Activated CD4-positive, alpha-beta T cell treated with anti-CD3 and anti-CD28 coated beads, Interleukin-2, Interleukin-4, amounts not matched to agents 100 ng/mL and 50 ng/mL, durations not matched to agents 16 hours and 8 hours (primary cell): ENCODE measurements around the gene OR2D2.
"Not testable (repeated sequence)": the region's sequence is repeated elsewhere in the genome, so short reads cannot be mapped to it uniquely, and the experiment has no call there.

Experiments
- DNase-seq: peaks from one replicate; pipeline ENCODE4 v3.0.0-alpha.2; 2020; ENCODE audit warnings: low spot score

Gene OR2D2, protein sequence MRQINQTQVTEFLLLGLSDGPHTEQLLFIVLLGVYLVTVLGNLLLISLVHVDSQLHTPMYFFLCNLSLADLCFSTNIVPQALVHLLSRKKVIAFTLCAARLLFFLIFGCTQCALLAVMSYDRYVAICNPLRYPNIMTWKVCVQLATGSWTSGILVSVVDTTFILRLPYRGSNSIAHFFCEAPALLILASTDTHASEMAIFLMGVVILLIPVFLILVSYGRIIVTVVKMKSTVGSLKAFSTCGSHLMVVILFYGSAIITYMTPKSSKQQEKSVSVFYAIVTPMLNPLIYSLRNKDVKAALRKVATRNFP

GRCh38 chr11:6892400-6892799, at the start of gene OR2D2:
Gene OR2D2, minus strand, starts transcription at chr11:6892500. Its CDS starts 0 bp downstream, at chr11:6892500.
- DNase-seq: no peak

DNA sequence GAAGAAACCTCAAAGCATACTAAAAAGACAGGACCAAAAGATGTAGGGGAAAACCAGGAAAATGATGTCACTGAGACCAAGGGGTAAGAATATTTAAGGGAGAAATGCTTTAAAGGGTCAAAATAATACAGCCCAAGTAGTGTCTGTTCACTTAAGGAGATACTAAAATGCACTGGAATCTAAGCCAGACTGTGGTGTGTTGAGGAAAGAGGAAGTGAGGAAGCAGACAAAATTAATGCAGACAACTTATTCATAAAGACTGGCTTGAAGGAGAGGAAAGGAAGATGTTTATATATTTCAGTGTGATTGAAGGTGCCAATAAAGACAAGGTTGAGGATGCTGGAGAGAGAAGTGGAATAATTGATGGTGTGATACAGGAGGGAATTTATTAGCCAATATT, 49.7 kb upstream of the OR2D2 start:
- DNase-seq: no peak

DNA sequence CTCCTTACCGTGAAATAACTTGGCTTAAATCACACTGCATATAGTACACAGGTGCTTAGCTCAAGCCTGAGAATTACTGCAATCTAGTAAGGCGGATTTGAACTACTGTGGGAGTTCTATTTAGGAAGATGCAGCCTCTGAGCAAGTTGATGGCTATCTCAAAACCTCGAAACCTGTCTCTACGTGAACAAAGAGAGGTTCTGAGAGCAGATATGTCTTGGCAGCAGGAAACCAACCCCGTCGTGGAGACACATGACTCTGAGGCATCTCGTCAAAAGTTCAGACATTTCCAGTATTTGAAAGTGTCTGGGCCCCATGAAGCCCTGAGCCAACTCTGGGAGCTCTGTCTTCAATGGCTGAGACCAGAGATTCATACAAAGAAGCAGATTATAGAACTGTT, 39.8 kb upstream of the OR2D2 start:
- peak; percentile 2 for DNase-seq

DNA sequence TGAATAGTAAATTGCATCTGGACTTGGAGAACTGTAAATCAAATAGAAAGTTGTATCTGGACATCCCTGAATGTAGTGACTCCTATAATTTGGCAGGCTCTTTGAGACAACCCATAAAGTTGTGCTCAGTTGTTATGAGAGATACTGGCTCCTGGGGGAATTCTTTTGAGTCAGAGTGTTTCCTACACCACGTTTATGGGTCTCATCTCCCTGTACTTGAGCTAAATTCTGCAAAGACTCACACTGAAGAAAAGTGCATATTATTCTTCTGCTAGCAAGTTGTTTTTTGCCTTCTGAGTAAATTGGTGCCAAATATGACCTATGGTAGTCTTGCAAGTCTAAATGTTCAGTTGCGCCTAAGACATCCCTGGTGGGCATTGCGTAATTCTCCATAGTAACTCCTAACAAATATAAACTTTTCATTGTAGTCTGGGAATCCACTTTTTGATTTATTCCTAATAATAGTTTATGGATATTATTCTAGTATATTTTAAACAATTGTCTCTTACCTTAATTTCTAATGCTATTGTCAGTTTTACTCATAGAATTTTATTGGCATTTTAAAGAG, 38.9 kb upstream of the OR2D2 start:
- DNase-seq: no peak

DNA sequence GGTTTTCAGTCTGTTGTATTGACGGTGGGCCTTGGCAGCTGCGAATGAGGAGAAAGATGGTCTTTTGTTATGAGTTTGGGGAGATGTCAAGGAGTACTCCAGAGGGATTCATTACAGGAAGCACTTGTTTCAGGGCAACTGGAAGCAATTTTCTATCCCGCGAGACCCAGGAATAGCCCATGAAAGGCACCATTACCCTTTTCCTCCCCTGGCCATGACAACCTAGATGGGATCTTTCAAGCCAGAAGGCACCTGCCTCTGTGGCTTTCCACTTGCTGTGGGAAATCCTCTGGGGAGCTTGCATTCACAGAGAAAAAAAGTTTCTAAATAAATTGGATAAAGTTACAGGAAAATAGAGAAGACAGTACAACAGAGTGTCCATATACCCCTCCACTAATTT, 36.6 kb upstream of the OR2D2 start:
- DNase-seq: no peak

GRCh38 chr11:6927030-6927617, 34.8 kb upstream of the OR2D2 start:
- no peak for DNase-seq

DNA sequence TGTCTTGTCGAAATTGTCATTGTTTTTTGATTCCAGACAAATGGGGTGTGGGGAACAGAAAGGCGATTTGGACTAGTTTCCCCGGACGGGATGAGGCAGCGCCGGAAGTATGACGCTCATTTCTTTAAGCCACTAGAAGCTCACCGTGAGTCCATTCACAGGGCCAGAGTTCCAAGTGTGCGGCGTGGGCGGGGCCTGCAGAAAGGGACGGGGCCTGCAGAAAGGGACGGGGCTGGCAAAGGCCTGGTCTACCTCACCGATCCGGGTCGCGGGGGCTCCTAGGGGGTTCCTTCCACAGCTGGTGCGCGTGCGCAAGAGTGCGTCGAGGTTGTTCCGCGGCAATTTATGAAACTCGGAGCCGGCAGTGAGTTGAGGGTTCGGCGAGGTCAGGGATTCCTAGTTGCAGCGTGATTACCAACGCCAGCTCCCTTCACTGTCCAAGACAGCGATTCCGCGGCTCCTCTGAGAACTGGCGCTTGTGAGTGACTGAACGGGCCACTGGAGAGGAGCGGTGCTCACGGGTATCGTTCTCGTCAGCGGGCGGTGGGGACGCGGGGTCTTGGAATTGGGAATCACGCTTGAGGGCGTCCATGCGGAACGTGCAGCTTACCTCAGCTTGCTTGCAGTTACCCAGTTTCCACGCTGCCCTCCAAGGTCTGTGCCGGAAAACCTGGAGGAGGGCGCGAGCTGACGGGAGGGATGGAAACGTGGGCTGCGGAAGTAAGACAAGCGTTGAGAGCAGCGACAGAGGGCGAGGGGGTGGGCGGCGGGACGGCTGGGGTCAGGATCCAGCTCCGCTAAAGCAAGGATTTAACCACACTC, 34.1 kb upstream of the OR2D2 start, which contains the start of gene ZNF215:
TSS of gene ZNF215 (plus strand) at position 219 of the 822 bp plus-strand sequence. CDS start 5,847 bp downstream, outside the sequence.
- peak; percentile 52 for DNase-seq

GRCh38 chr11:6925636-6926207, 33.4 kb upstream of the OR2D2 start:
- DNase-seq: no peak

- DNase-seq: no peak
These were observed 32.8 kb upstream of the OR2D2 start for GRCh38 chr11:6925007-6925577.

GRCh38 chr11:6920702-6921101, 28.4 kb upstream of the OR2D2 start, which contains the start of gene OR2D3:
Gene OR2D3, plus strand, starts transcription at chr11:6921002. Its CDS starts 0 bp downstream, at chr11:6921002.
- no peak for DNase-seq

DNA sequence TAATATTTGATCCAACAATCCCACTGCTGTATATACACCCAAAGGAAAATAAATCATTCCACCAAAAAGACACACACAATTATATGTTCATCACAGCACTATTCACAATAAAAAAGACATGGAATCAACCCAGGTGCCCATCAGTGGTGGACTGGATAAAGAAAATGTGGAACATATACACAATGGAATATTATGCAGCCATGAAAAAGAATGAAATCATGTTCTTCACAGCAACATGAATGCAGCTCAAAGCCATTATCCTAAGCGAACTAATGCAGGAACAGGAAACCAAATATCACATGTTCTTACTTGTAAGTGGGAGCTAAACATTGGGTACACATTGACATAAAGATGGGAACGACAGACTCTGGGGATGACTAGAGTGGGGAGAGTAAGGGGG, 27.4 kb upstream of the OR2D2 start:
- no peak for DNase-seq

GRCh38 chr11:6911948-6912347, 19.6 kb upstream of the OR2D2 start:
- DNase-seq: no peak

- DNase-seq: no peak
These were observed 19.1 kb upstream of the OR2D2 start for GRCh38 chr11:6911378-6911777.

DNA sequence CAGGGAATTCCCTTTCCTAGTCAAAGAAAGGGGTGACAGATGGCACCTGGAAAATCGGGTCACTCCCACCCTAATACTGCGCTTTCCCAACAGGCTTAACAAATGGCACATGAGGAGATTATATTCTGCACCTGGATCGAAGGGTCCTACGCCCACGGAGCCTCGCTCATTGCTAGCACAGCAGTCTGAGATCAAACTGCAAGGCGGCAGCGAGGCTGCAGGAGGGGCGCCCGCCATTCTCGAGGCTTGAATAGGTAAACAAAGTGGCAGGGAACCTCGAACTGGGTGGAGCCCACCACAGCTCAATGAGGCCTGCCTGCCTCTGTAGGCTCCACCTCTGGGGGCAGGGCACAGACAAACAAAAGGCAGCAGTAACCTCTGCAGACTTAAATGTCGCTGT, 12.5 kb upstream of the OR2D2 start:
- not testable (repeated sequence) for DNase-seq

- DNase-seq: no peak
These were observed 8.2 kb upstream of the OR2D2 start for GRCh38 chr11:6900327-6900999.

DNA sequence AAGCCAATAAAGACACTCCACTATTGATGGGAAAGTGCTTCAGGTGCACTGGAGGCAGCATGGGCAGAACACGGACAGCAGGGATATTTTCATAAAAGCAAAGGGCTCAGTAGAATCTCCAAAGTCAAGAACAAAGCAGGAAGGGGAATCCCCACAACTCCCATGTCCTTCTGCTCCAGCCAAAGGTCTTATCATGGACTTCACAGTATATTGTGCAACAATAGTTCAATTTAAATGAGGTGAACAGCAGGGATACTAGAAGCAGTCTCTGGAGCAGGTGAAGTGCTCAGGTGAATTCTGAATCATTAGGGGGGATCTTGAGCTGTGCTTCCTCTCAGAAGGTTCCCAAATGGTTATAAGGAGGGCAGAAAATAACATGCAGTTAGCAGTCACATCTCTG, 6.6 kb upstream of the OR2D2 start:
- no peak for DNase-seq

DNA sequence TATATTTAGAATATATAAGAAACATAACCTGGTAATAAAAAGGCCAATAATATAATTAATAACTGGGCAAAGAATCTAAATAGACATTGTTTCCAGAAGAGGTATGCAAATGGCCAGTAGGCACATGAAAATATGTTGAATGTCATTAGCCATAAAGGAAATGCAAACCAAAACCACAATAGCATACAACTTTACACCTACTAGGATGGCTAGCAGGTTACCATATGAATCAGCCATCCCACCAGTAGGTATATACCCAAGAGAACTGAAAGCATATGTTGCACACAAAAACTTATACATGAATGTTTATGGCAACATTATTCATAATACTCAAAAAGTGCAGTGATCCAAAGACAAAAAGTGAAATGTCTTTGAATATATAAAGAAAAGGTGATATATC, 2.7 kb upstream of the OR2D2 start:
- DNase-seq: peak; percentile 17

DNA sequence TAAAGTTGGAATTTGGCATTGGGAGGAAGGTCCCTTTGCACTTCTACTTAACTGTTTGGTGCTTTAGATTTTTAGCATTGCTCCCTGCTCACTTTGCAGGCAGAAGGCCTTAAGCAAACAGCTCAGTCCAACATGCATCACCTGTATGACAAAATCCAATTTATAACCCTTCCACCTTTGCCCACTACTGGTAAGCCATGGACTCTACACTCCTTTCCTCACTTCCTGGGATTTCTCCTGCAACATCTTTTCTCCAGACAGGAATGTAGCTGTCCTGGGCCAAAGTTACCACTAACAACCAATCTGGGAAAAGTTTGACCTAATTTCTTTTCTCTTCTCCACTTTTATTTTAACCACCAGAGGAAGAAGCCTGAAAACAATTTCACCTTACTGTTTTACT, 1.8 kb upstream of the OR2D2 start:
- no peak for DNase-seq

GRCh38 chr11:6889835-6890234, 2.5 kb downstream of the OR2D2 start:
- DNase-seq: no peak

- DNase-seq: no peak
These were observed 3.5 kb downstream of the OR2D2 start for GRCh38 chr11:6888830-6889229.

GRCh38 chr11:6887711-6888110, 4.6 kb downstream of the OR2D2 start:
- DNase-seq: not testable (repeated sequence)
